A673 (cell line): Measurements from ENCODE around the gene ZEB2. TPM values are rescaled to one million over a fixed set of nuclear protein-coding genes. Genes with fewer than 3 reads are reported as not detected.

ENCODE experiments used
- BruUV-seq: library from RNA; stranded (reverse); fragments of 400-500 nt; replicated peaks from 2 replicates; lab custom pipeline; 2021; lab: Mats Ljungman, UMichigan
- CTCF ChIA-PET: fragments of 300-600 bp; sonication (Branson Sonifier 250); formaldehyde crosslinking; loops from one replicate; lab custom pipeline; 2022; ENCODE audit warnings: antibody characterized with exemption; lab: Charles Lee
- POLR2A ChIA-PET: fragments of 300-600 bp; sonication (Branson Sonifier 250); formaldehyde crosslinking; loops from one replicate; lab custom pipeline; 2022; ENCODE audit warnings: antibody characterized with exemption; ENCODE audit not compliant: low non-redundant PET; lab: Charles Lee
- DNase-seq: peaks from one replicate; pipeline ENCODE4 v3.0.0-alpha.2; 2015; ENCODE audit warnings: low spot score
- H3K27ac ChIP-seq: fragments of 200-600 bp; sonication (generic); 2 replicates; pipeline ENCODE4 v1.5.1; 2016; ENCODE audit warnings: mixed run types, low read depth, mild to moderate bottlenecking, mixed read lengths, antibody characterized with exemption, low read length; ENCODE audit not compliant: poor library complexity, severe bottlenecking
- H3K27me3 ChIP-seq: fragments of 200-600 bp; sonication (generic); replicated peaks from 2 replicates; pipeline ENCODE4 v1.6.1; 2017; ENCODE audit warnings: mixed run types, low read depth, mild to moderate bottlenecking, mixed read lengths, antibody characterized with exemption, low read length; ENCODE audit not compliant: insufficient read depth, poor library complexity
- H3K36me3 ChIP-seq: fragments of 200-600 bp; sonication (generic); 2 replicates; pipeline ENCODE4 v1.6.1; 2016; ENCODE audit warnings: mixed run types, mild to moderate bottlenecking, mixed read lengths, antibody characterized with exemption, low read length; ENCODE audit not compliant: insufficient read depth, poor library complexity, severe bottlenecking
- H3K4me1 ChIP-seq: fragments of 200-600 bp; sonication (generic); 2 replicates; pipeline ENCODE4 v1.6.1; 2017; ENCODE audit warnings: mixed run types, mild to moderate bottlenecking, mixed read lengths, antibody characterized with exemption, low read length; ENCODE audit not compliant: insufficient read depth, poor library complexity, severe bottlenecking
- H3K4me3 ChIP-seq: fragments of 200-600 bp; sonication (generic); 2 replicates; pipeline ENCODE4 v1.5.1; 2016; ENCODE audit warnings: low read depth, mixed run types, mild to moderate bottlenecking, mixed read lengths, low read length; ENCODE audit not compliant: poor library complexity, severe bottlenecking
- H3K9me3 ChIP-seq: fragments of 200-600 bp; sonication (generic); 2 replicates; pipeline ENCODE4 v1.6.1; 2016; ENCODE audit warnings: mixed run types, low read depth, mild to moderate bottlenecking, mixed read lengths, antibody characterized with exemption, low read length; ENCODE audit not compliant: poor library complexity, severe bottlenecking
- EZH2 ChIP-seq: fragments of 200-600 bp; sonication (generic); IDR thresholded peaks from 2 replicates; pipeline ENCODE4 v1.6.1; 2017; ENCODE audit warnings: borderline replicate concordance, low read depth, mild to moderate bottlenecking, mixed read lengths, antibody characterized with exemption, low read length; ENCODE audit not compliant: poor library complexity, severe bottlenecking
- intact Hi-C: fragments of 100-400 bp; cut with micrococcal nuclease; formaldehyde crosslinking; loops from one replicate; pipeline ENCODE4 v1.10.0; 2022; ENCODE audit not compliant: unreplicated experiment
- total RNA-seq: library from RNA; stranded (reverse); gene quantifications from 2 replicates; pipeline ENCODE4 v1.2.3, GENCODE V29; 2021
- TF ChIP-seq, protein P1 (sequence below): fragments of 300-800, 200-600 bp; sonication (generic); conservative IDR thresholded peaks from 2 replicates; pipeline ENCODE4 v1.5.1; 2017; ENCODE audit warnings: low read depth, mild to moderate bottlenecking, antibody characterized with exemption, low read length, moderate library complexity, mixed read lengths

Gene ZEB2
- total RNA-seq, 1 experiment from 2014 or later: 146 TPM

GRCh38 chr2:144430722-144431391 lies 89.1 kb downstream of the ZEB2 start:
- Histone ChIP-seq H3K4me3 (no peak overlapping the region), H3K36me3 (peaks cover 40% of the 10 kb centered on the region), H3K27me3 (no peaks in the 10 kb centered on the region), H3K9me3 (no peaks in the 10 kb centered on the region), H3K27ac (peak overlapping the region; percentile 22), H3K4me1 (peaks cover 30% of the 10 kb centered on the region)
- DNase-seq: no peak
- TF ChIP-seq, protein P1, sequence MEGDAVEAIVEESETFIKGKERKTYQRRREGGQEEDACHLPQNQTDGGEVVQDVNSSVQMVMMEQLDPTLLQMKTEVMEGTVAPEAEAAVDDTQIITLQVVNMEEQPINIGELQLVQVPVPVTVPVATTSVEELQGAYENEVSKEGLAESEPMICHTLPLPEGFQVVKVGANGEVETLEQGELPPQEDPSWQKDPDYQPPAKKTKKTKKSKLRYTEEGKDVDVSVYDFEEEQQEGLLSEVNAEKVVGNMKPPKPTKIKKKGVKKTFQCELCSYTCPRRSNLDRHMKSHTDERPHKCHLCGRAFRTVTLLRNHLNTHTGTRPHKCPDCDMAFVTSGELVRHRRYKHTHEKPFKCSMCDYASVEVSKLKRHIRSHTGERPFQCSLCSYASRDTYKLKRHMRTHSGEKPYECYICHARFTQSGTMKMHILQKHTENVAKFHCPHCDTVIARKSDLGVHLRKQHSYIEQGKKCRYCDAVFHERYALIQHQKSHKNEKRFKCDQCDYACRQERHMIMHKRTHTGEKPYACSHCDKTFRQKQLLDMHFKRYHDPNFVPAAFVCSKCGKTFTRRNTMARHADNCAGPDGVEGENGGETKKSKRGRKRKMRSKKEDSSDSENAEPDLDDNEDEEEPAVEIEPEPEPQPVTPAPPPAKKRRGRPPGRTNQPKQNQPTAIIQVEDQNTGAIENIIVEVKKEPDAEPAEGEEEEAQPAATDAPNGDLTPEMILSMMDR: no peak
- TF ChIP-seq EZH2: no peak
- CTCF ChIA-PET: no interaction called here
- POLR2A ChIA-PET: interaction anchor here (0.7 kb wide), 1 partner anchor 19 kb away, joined by 3 read pairs; no protein-coding TSS in a partner anchor
- intact Hi-C loops: no loop called here
- no TSS peak for BruUV-seq

DNA sequence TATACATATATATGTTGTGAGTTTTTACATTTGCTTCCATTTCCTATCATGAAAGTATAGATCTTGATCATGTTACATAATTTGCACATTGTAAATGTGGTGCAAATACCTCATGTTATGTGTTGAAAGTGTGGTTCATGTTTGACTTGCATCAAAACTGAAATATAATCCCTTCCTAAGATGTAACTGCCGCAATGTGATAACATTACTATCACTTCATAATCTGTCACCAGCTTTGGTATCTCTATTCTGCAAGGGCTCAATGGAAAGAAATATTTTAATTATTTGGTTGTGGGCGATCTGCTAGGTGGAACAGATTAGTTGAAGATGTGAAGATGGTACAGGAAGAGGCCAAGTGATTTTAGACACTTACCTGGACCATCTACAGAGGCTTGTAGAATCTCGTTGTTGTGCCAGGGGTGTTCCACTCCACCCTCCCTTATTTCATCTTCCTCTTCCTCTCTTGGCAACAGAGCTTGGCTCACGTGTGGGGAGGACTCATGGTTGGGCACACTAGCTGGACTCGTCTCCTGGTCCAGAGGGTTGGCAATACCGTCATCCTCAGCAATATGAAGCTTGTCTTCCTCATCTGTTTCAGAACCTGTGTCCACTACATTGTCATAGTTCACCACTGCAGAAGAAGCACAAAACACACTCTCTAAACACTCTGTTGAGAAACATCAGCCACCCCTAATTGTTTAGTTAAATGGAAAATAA lies 90.4 kb downstream of the ZEB2 start:
- DNase-seq: no peak
- H3K36me3 ChIP-seq: peaks cover 44% of the 10 kb centered on the region
- H3K27ac ChIP-seq: no peak overlapping the region
- H3K9me3 ChIP-seq: no peaks in the 10 kb centered on the region
- TF ChIP-seq, protein P1: no peak
- no peak for TF ChIP-seq EZH2
- no peaks in the 10 kb centered on the region for H3K27me3 ChIP-seq
- no TSS peak for BruUV-seq
- peaks cover 30% of the 10 kb centered on the region for H3K4me1 ChIP-seq
- CTCF ChIA-PET: no interaction called here
- intact Hi-C loops: no loop called here
- POLR2A ChIA-PET: no interaction called here
- H3K4me3 ChIP-seq: no peak overlapping the region

DNA sequence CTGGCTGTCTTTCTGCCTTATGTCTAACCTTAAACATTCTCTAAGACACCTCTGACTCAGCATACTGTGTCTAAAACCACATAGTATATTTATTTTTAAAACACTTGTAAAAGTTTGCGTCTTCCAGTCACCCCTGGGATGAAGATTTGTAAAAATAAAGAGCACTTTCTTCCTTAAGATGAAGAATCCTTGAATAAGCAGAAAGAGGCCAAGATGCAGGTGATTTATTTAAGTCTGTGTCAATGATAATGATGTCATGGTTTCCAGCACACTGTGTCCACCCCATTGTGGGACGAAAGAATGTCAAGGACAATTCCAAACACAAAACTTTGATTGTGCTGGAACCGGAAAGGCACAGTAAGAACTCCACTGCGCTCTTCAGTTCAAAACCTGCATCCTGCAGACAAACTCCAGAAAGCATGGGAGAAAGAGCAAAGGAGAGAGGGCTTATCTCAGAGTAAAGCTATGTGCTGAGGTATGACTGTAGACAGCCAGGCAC lies 92.9 kb downstream of the ZEB2 start:
- ChIA-PET POLR2A (interaction anchor here (0.7 kb wide), 1 partner anchor 1396 kb away, joined by 4 read pairs; no protein-coding TSS in a partner anchor), CTCF (interaction anchor here (0.5 kb wide), 1 partner anchor 1222 kb away, joined by 9 read pairs; no protein-coding TSS in a partner anchor)
- no peaks in the 10 kb centered on the region for H3K27me3 ChIP-seq
- TF ChIP-seq, protein P1: no peak
- no peak for TF ChIP-seq EZH2
- peaks cover 65% of the 10 kb centered on the region for H3K36me3 ChIP-seq
- peaks cover 18% of the 10 kb centered on the region for H3K4me1 ChIP-seq
- no peaks in the 10 kb centered on the region for H3K9me3 ChIP-seq
- no peak for DNase-seq
- no peak overlapping the region for H3K4me3 ChIP-seq
- no TSS peak for BruUV-seq
- H3K27ac ChIP-seq: peak overlapping the region; percentile 7
- intact Hi-C loops: no loop called here
